HEK293 (cell line): ENCODE data around the gene FADS2.

ENCODE experiments used
- BCL11A ChIP-seq: fragments of 450-650 bp; formaldehyde crosslinking; IDR thresholded peaks from 2 replicates; pipeline ENCODE4 v1.5.1; 2016; ENCODE audit warnings: low read depth, missing biosample characterization, missing genetic modification characterization
- CTCF ChIP-seq: fragments of 450-650 bp; formaldehyde crosslinking; IDR thresholded peaks from 2 replicates; pipeline ENCODE4 v1.5.1; 2016; ENCODE audit warnings: missing biosample characterization, missing genetic modification characterization
- GFI1B ChIP-seq: fragments of 450-650 bp; formaldehyde crosslinking; IDR thresholded peaks from 2 replicates; pipeline ENCODE4 v1.5.1; 2016; ENCODE audit warnings: missing biosample characterization, missing genetic modification characterization
- GLIS1 ChIP-seq: fragments of 450-650 bp; formaldehyde crosslinking; IDR thresholded peaks from 2 replicates; pipeline ENCODE4 v1.5.1; 2016; ENCODE audit warnings: missing biosample characterization, missing genetic modification characterization
- KLF10 ChIP-seq: fragments of 450-650 bp; IDR thresholded peaks from 2 replicates; pipeline ENCODE4 v1.5.1; 2018; ENCODE audit warnings: missing biosample characterization, mild to moderate bottlenecking, missing genetic modification characterization
- KLF16 ChIP-seq: fragments of 450-650 bp; formaldehyde crosslinking; IDR thresholded peaks from 2 replicates; pipeline ENCODE4 v1.5.1; 2017; ENCODE audit warnings: missing biosample characterization, missing genetic modification characterization
- OVOL3 ChIP-seq: fragments of 450-650 bp; formaldehyde crosslinking; IDR thresholded peaks from 2 replicates; pipeline ENCODE4 v1.5.1; 2016; ENCODE audit warnings: missing biosample characterization, missing genetic modification characterization
- PRDM1 ChIP-seq: fragments of 450-650 bp; formaldehyde crosslinking; IDR thresholded peaks from 2 replicates; pipeline ENCODE4; 2016; ENCODE audit warnings: missing biosample characterization, missing genetic modification characterization
- PRDM4 ChIP-seq: fragments of 450-650 bp; formaldehyde crosslinking; IDR thresholded peaks from 2 replicates; pipeline ENCODE4 v1.5.1; 2017; ENCODE audit warnings: missing biosample characterization, missing genetic modification characterization
- RBAK ChIP-seq: fragments of 450-650 bp; formaldehyde crosslinking; IDR thresholded peaks from 2 replicates; pipeline ENCODE4 v1.5.1; 2016; ENCODE audit warnings: missing biosample characterization, missing genetic modification characterization
- REPIN1 ChIP-seq: fragments of 450-650 bp; formaldehyde crosslinking; IDR thresholded peaks from 2 replicates; pipeline ENCODE4 v1.5.1; 2017; ENCODE audit warnings: missing biosample characterization, missing genetic modification characterization, low read depth
- SETDB1 ChIP-seq: IDR thresholded peaks from one replicate; pipeline ENCODE4 v1.6.1; 2017; ENCODE audit warnings: mild to moderate bottlenecking, low read length, moderate library complexity, mixed read lengths; ENCODE audit not compliant: insufficient read length
- TRIM28 ChIP-seq: IDR thresholded peaks from 2 replicates; pipeline ENCODE4 v1.6.1; 2011; ENCODE audit warnings: low read length, control low read depth, borderline replicate concordance
- ZBTB8A ChIP-seq: fragments of 450-650 bp; formaldehyde crosslinking; IDR thresholded peaks from 2 replicates; pipeline ENCODE4 v1.5.1; 2016; ENCODE audit warnings: missing biosample characterization, missing genetic modification characterization
- ZFHX2 ChIP-seq: fragments of 450-650 bp; formaldehyde crosslinking; conservative IDR thresholded peaks from 2 replicates; pipeline ENCODE4 v1.5.1; 2016; ENCODE audit warnings: missing biosample characterization, missing genetic modification characterization
- ZFP3 ChIP-seq: fragments of 450-650 bp; formaldehyde crosslinking; IDR thresholded peaks from 2 replicates; pipeline ENCODE4 v1.5.1; 2016; ENCODE audit warnings: low read depth, missing biosample characterization, missing genetic modification characterization
- ZNF211 ChIP-seq: fragments of 450-650 bp; formaldehyde crosslinking; IDR thresholded peaks from 2 replicates; pipeline ENCODE4 v1.5.1; 2016; ENCODE audit warnings: low read depth, missing biosample characterization, missing genetic modification characterization
- ZNF223 ChIP-seq: fragments of 450-650 bp; formaldehyde crosslinking; IDR thresholded peaks from 2 replicates; pipeline ENCODE4 v1.5.1; 2016; ENCODE audit warnings: missing biosample characterization, missing genetic modification characterization
- ZNF24 ChIP-seq: fragments of 450-650 bp; formaldehyde crosslinking; IDR thresholded peaks from 2 replicates; pipeline ENCODE4 v1.5.1; 2016; ENCODE audit warnings: missing biosample characterization, missing genetic modification characterization
- ZNF394 ChIP-seq: fragments of 450-650 bp; formaldehyde crosslinking; IDR thresholded peaks from 2 replicates; pipeline ENCODE4 v1.5.1; 2016; ENCODE audit warnings: missing biosample characterization, missing genetic modification characterization, mild to moderate bottlenecking, moderate library complexity, borderline replicate concordance
- ZNF433 ChIP-seq: fragments of 450-650 bp; formaldehyde crosslinking; IDR thresholded peaks from 2 replicates; pipeline ENCODE4 v1.5.1; 2016; ENCODE audit warnings: missing biosample characterization, missing genetic modification characterization, low read depth
- ZNF521 ChIP-seq: fragments of 450-650 bp; formaldehyde crosslinking; IDR thresholded peaks from 2 replicates; pipeline ENCODE4 v1.5.1; 2017; ENCODE audit warnings: missing biosample characterization, mild to moderate bottlenecking, missing genetic modification characterization
- ZNF529 ChIP-seq: fragments of 450-650 bp; formaldehyde crosslinking; IDR thresholded peaks from 2 replicates; pipeline ENCODE4 v1.5.1; 2017; ENCODE audit warnings: missing genetic modification characterization, missing biosample characterization; ENCODE audit not compliant: insufficient replicate concordance
- ZNF560 ChIP-seq: fragments of 450-650 bp; formaldehyde crosslinking; IDR thresholded peaks from 2 replicates; pipeline ENCODE4 v1.5.1; 2017; ENCODE audit warnings: missing biosample characterization, missing genetic modification characterization, borderline replicate concordance
- ZNF654 ChIP-seq: fragments of 450-650 bp; formaldehyde crosslinking; IDR thresholded peaks from 2 replicates; pipeline ENCODE4 v1.5.1; 2016; ENCODE audit warnings: low read depth, missing biosample characterization, missing genetic modification characterization
- ZNF670 ChIP-seq: fragments of 450-650 bp; formaldehyde crosslinking; IDR thresholded peaks from 2 replicates; pipeline ENCODE4 v1.5.1; 2016; ENCODE audit warnings: missing biosample characterization, missing genetic modification characterization, low read depth
- ZNF791 ChIP-seq: fragments of 450-650 bp; formaldehyde crosslinking; IDR thresholded peaks from 2 replicates; pipeline ENCODE4 v1.5.1; 2016; ENCODE audit warnings: missing biosample characterization, missing genetic modification characterization
- ZSCAN18 ChIP-seq: fragments of 450-650 bp; formaldehyde crosslinking; IDR thresholded peaks from 2 replicates; pipeline ENCODE4 v1.5.1; 2016; ENCODE audit warnings: missing biosample characterization, missing genetic modification characterization
- TF ChIP-seq, protein P1 (sequence below): fragments of 450-650 bp; formaldehyde crosslinking; IDR thresholded peaks from 2 replicates; pipeline ENCODE4 v1.5.1; 2016; ENCODE audit warnings: missing biosample characterization, missing genetic modification characterization
- TF ChIP-seq, protein P2 (sequence below): fragments of 450-650 bp; formaldehyde crosslinking; IDR thresholded peaks from 2 replicates; pipeline ENCODE4 v1.5.1; 2017; ENCODE audit warnings: missing biosample characterization, mild to moderate bottlenecking, missing genetic modification characterization, moderate library complexity

FADS2 gene

DNA sequence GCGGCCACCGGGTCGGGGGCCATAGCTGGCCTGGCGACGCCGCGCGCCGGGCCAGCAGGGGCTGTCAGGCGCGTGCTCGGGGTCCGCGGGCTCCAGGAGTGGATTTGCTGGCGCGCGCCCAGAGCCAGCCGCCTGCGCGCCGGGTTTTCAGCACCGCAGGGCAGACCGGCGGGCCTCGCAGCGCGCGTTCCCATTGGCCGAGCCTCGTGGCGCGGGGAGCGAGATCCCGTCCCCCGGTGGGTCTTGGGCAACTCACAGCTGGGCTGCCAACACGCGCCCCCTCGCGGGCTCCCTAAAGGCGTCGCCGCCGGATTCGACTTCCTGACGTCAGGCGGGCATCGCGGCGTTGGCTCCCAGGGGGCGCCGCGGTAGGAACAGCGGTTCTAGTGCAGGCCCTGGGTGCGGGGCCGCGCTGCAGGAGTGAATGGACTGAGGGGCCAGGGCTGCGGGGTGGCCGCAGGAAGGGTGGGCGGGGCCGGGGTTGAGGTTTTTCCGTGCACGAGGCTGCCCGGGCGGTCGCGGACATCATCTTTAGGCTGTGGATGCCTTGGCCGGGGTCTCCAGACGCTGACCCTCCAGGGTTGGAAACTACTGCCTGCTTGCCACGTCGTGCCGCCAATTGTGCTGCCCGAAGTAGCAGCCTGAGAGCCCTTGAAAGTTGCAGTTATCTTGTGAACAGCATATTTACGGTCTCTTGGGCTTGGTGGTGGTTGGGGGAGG, 11.2 kb upstream of the FADS2 start, which contains the start of gene FADS1 (continued):
- TF ChIP-seq ZSCAN18 (no peak), ZNF560 (tag by site-specific recombination) (no peak), ZNF223 (tag by site-specific recombination) (no peak), OVOL3 (tag by site-specific recombination) (no peak), TRIM28 (no peak), ZNF433 (tag by site-specific recombination) (no peak), ZNF670 (tag by site-specific recombination) (no peak), ZFP3 (tag by site-specific recombination) (no peak), PRDM4 (no peak), ZNF654 (tag by site-specific recombination) (no peak), BCL11A (tag by site-specific recombination) (no peak), KLF10 (tag by site-specific recombination) (peak; percentile 72), ZBTB8A (tag by site-specific recombination) (peak; percentile 100), GFI1B (no peak), SETDB1 (no peak), ZNF791 (tag by site-specific recombination) (no peak), ZNF394 (tag by site-specific recombination) (peak; percentile 25; the same call in 1 of the 2 replicates), RBAK (tag by site-specific recombination) (no peak), CTCF (tag by site-specific recombination) (peak; percentile 95), ZNF529 (no peak), REPIN1 (tag by site-specific recombination) (no peak), GLIS1 (tag by site-specific recombination) (peak; percentile 85), PRDM1 (tag by site-specific recombination) (no peak), KLF16 (tag by site-specific recombination) (no peak), ZNF521 (tag by site-specific recombination) (no peak), ZNF24 (tag by site-specific recombination) (no peak), ZFHX2 (no peak), ZNF211 (tag by site-specific recombination) (no peak)
- TF ChIP-seq, protein P1, sequence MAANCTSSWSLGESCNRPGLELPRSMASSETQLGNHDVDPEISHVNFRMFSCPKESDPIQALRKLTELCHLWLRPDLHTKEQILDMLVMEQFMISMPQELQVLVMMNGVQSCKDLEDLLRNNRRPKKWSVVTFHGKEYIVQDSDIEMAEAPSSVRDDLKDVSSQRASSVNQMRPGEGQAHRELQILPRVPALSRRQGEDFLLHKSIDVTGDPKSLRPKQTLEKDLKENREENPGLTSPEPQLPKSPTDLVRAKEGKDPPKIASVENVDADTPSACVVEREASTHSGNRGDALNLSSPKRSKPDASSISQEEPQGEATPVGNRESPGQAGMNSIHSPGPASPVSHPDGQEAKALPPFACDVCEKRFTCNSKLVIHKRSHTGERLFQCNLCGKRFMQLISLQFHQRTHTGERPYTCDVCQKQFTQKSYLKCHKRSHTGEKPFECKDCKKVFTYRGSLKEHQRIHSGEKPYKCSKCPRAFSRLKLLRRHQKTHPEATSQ (tag by site-specific recombination) = no peak
- TF ChIP-seq, protein P2, sequence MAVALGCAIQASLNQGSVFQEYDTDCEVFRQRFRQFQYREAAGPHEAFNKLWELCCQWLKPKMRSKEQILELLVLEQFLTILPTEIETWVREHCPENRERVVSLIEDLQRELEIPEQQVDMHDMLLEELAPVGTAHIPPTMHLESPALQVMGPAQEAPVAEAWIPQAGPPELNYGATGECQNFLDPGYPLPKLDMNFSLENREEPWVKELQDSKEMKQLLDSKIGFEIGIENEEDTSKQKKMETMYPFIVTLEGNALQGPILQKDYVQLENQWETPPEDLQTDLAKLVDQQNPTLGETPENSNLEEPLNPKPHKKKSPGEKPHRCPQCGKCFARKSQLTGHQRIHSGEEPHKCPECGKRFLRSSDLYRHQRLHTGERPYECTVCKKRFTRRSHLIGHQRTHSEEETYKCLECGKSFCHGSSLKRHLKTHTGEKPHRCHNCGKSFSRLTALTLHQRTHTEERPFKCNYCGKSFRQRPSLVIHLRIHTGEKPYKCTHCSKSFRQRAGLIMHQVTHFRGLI = peak; percentile 31; the same call in 1 of the 2 replicates
